Activated CD4-positive, CD25-positive, alpha-beta regulatory T cell treated with anti-CD3 and anti-CD28 coated beads, Interleukin-2, amount 50 U/mL, for 16 hours (primary cell): ENCODE data around the gene PTGIR.

Source experiments
- DNase-seq: peaks from one replicate; pipeline ENCODE4 v3.0.0-alpha.2; 2020; ENCODE audit warnings: low read depth, low spot score

The PTGIR gene

GRCh38 chr19:46624958-46625661 lies at the start of gene PTGIR:
Gene PTGIR, minus strand, starts transcription at chr19:46625089. Its CDS starts 864 bp downstream, at chr19:46624225.
- DNase-seq: no peak

GRCh38 chr19:46670813-46671212 lies 45.9 kb upstream of the PTGIR start:
- no peak for DNase-seq

- no peak for DNase-seq
Observed at GRCh38 chr19:46668662-46669061, 43.8 kb upstream of the PTGIR start.

DNA sequence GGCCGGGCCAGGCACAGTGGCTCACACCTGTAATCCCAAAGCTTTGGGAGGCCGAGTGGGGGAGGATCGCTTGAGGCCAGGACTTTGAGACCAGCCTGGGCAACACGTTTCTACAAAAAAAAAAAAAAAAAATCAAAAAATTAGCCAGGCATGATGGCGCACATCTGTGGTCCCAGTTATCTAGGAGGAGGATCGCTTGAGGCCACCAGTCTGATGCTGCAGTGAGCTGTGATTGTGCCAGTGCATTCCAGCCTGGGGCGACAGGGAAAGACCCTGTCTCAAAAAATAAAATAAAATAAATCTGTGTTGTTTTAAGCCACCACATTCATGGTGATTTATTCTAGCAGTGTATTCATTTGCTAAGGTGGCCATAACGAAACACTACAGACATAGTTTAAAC lies 40.2 kb upstream of the PTGIR start:
- no peak for DNase-seq

GRCh38 chr19:46661735-46662592 lies 37.1 kb upstream of the PTGIR start:
- peak; percentile 46 for DNase-seq

- DNase-seq: peak; percentile 99
Observed at GRCh38 chr19:46661020-46661731, 36.3 kb upstream of the PTGIR start, which contains the start of gene DACT3. Gene DACT3, minus strand, starts transcription at chr19:46661182. Its CDS starts 118 bp downstream, at chr19:46661064.

DNA sequence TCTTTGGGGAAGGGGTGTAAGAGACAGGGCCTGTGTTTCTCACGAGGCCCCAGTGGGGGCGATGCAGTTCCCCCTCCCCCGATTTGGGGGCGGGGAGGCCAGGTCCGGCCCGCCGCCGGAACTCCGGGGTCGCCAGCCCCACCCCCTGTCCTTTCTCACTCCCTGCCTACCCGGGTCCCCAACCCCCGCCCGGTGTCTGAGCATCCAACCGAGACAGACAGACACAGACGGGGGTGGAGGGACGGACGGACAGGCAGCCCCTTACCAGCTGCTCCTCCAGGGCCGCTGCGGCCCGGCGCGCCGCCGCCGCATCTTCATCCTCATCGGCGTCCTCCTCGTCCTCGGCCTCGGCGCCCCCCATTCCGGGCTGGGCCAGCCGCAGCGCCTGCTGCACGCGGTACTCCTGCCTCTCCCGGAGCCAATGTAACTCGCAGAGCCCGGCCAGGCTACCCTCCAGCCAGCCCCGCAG lies 35.7 kb upstream of the PTGIR start:
- DNase-seq: no peak

DNA sequence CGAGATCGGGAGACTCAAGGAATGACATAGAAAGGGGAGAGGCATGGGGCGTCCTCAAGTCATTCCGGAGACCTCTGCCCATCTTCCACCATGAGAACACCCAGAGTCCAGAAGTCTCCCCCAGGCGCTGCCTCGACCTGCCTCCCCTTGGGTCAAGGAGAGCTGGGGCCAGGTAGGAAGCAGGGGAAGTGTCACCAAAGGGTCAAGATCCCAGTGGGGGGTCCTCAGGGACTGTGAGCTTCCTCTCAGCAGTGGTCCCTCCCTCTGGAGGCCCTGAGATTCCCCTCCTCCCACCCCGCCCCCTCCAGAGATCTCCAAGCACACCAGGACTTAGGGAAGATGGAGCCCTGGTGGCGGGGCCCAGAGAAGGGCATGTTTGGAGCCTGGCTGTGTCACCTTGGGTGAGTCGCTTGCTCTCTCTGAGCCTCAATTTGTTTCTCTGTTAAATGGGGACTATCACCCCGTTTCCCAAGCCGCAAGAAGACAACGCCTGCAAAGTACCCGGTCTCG lies 35.2 kb upstream of the PTGIR start:
- DNase-seq: no peak

DNA sequence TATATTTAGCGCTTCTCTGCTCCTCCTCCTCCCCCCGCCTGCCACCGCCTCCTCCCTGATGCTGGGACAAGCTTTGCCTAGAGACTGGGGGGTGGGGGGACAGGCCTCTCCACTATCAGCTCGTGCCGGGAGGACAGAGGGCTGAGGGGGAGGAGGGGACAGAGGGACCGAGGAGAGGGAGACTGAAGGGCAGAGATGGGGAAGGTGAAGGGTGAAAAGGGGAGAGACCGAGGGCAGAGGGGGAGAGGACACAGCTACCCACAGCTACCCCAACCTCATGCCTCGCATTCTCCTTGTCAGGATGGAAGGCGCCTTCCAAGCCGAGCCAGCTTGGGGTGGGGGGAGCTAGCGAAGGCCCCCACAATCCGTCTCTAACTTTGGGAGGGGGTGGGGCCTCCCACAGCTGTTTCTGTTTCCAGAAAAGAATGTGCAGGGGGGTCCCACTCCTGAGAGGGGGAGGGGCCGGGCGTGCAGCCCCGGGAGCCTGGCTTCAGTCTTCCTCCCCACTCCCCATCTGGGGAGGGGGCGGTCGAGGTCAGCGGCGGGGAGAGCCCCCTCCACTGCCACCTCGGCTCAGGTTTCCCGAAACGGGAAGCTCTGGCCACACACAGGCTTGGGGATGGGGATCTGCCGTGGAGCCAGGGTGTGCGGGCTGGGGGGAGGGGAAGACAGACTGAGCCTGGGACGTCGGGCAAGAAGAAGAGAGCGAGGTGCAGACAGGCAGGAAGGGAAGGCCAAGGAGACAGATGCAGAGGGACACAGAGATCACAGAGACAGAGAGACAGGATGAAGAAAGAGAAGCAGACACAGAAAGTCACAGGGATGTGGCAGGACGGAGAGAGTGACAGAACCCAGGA lies 34.5 kb upstream of the PTGIR start:
- no peak for DNase-seq

DNA sequence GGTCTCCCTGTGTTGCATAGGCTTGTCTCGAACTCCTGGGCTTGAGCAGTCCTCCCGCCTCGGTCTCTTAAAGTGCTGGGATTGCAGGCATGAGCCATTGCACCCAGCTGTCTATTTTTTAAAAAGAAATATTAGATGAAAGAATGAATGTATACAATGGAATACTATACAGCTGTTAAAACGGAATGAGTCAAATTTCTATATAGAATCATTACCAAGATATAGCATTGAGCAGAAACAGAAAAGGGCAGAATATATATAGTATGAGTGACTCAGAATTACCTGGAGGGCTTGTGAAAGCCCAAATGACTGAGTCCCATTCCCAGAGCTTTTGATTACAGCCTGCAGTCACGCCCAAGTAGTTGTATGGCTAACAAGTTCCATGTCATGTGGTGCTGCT lies 31.7 kb upstream of the PTGIR start:
- no peak for DNase-seq

GRCh38 chr19:46654621-46655152 lies 29.8 kb upstream of the PTGIR start:
- no peak for DNase-seq

DNA sequence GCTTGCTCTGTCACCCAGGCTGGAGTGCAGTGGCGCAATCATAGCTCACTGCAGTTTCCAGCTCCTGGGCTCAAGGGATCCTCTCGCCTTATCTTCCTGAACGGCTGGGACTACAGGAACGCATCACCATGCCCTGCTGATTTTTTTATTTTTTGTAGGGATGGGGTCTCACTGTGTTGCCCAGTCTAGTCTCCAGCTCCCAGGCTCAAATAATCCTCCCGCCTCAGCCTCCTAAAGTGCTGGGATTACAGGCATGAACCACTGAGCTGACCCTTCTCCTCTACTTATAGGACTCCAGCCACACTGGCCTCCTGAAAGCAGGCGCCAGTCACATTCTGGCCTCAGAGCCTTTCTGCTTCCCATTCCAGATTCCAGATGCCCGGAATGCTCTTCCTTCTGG lies 25.6 kb upstream of the PTGIR start:
- DNase-seq: no peak

DNA sequence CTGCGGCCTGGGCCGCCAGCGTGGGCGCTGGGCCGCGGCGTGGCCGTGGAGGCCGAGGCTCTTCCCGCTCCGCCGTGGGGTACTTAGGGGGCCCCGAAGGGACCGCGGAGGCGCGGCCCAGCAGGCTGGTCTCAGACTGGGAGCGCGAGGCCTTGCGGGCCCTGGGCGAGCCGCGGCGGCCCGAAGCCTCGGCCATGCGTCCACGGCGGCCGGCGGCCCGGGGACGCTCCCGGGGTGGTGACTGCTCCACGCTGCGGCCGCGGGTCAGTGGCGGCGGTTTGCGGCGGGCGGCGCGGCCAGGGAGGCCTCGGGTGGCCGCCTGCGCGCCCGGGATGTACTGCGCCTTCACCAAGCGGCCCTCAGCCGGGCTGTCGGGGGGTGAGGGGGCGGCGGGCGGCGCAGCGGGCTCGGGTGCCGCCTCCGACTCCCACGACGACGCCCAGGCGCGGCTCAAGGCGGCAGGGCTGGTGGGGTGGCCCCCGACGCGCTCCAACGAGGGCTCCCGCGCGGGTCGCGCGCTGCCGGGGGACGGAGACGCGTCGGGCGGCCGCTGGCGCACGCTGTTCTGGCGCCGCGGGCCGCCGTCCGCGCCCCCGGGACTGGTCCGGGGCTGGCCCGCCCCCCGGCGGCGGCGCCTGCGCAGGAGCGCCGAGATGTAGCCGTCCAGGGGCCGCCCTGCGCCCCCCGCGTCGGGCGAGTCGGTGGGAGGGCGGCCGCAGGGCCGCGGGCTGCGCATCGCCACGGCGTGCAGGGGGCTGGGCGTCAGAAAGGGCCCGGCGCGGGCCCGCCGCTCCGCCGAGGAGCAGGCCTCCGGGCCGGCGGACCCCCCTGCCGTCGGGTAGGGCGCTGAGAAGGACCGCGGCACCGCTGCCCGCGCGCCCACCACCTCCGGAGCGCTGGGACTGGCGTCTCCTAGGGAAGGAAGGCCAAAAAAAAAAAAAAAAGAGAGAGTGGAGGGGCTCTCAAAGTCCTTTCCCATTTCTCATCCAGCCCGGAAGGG lies 24.4 kb upstream of the PTGIR start:
- DNase-seq: no peak

DNA sequence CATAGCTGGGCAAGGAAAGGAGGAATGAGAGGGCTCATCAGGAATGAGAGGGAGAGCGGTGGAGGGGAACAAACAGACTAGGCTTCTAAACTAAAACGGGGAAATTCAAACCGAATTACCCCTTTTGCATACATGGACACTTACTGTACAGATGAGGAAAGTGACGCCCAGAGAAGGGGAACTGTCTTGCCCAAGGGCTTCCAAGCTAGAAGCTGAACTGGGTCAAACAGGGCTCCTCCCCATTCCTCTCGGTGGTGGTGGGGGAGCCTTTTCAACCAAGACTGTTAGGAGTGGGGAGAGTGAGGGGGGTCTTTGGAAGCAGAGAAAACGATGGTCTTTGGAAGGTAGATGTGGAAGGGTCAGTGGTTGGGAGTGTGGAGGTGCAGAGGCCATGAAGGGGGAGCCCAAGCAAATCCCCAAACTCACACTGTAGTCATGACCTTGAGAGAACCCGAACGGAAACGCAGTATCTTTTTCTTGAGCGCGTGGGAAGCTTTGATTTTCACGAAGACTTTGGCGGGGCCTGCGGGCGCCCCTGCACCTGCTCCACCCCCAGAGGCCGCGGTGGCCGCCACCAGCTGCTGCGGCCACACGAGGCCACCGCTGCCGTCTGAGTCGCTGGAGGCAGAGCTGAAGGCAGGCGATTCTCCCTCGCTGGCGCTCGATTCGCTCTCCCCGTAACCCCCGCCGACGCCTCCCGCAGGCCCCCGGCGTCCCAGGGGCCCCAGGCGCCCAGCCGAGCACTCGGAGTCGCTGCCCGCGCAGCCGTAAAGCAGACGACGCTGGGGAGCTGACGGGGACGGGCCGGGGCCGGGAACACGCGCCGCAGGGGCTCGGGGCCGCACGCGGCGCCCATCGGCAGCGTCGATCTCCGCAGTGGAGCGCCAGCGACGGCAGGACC lies 23.4 kb upstream of the PTGIR start:
- DNase-seq: no peak

- no peak for DNase-seq
Observed at GRCh38 chr19:46646402-46646801, 21.5 kb upstream of the PTGIR start.

GRCh38 chr19:46644720-46645119 lies 19.8 kb upstream of the PTGIR start:
- no peak for DNase-seq

DNA sequence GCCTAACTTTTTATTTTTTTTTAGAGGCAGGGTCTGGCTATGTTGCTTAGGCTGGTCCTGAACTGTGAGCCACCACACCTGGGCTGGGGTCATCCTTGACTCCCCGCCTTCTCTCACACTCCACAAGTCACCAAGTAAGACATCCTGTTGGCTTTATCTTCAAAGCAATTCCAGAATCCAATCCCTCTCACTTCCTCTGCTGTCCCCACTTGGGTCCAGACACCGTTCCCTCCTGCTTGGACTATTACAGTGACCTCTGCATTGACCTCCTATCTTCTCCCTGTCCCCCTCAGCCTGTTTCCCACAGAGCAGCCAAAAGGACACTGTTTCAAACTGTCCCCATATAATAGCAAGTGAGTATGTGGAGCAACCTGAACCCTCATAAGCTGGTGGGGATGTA lies 15.8 kb upstream of the PTGIR start:
- no peak for DNase-seq
